ENCODE data around the gene PAK1. TPM values are rescaled to one million over a fixed set of nuclear protein-coding genes. Genes with fewer than 3 reads are reported as not detected.

PAK1 gene
- total and polyA plus RNA-seq, 9 of the 15 experiments (the other 6 are each of a cell fraction or from before 2014, with no cell fraction given) = 0.52 to 11.7 (median 1.9) TPM

- TF ChIP-seq RFX5 (IDR thresholded peaks at IDR 0.05; ENCODE audit: low read depth, low read length) = no peak
- 0 out of 2 replicates have a peak, but pooled peaks have one; percentile 46 for TF ChIP-seq AFF4 (CRISPR knock-in tag; IDR thresholded peaks at IDR 0.05)
- no peak for TF ChIP-seq ZNF347 (CRISPR knock-in tag; IDR thresholded peaks at IDR 0.05; ENCODE audit: low read depth)
- no peak for TF ChIP-seq ZNF280A (IDR thresholded peaks at IDR 0.05; ENCODE audit: low read depth, partially characterized antibody)
- TF ChIP-seq NFIX (CRISPR knock-in tag; IDR thresholded peaks at IDR 0.05; ENCODE audit: low read depth) = no peak
- TF ChIP-seq PTTG1 (tag; IDR thresholded peaks at IDR 0.05; ENCODE audit: low read depth) = no peak
- TF ChIP-seq NR2F6 (CRISPR knock-in tag; IDR thresholded peaks at IDR 0.05) = no peak
- TF ChIP-seq ARID1B (IDR thresholded peaks at IDR 0.05) = no peak; the same call in 1 of the 2 replicates
- TF ChIP-seq ATF4 (CRISPR knock-in tag; IDR thresholded peaks at IDR 0.05) = peak; percentile 67
- TF ChIP-seq ELK1 (CRISPR knock-in tag; IDR thresholded peaks at IDR 0.05) = no peak
- TF ChIP-seq HNRNPLL (IDR thresholded peaks at IDR 0.05; ENCODE audit: low read depth, low read length, poor library complexity, severe bottlenecking) = no peak
- TF ChIP-seq ZNF146 (CRISPR knock-in tag; IDR thresholded peaks at IDR 0.05; ENCODE audit: unreplicated experiment) = no peak
- TF ChIP-seq ATF3 (IDR thresholded peaks at IDR 0.05) = peak; percentile 100
- TF ChIP-seq ATF3 (CRISPR knock-in tag; conservative IDR thresholded peaks at IDR 0.05) = peak; percentile 93
- peak; percentile 92 for TF ChIP-seq VEZF1 (CRISPR knock-in tag; IDR thresholded peaks at IDR 0.05)
Observed at GRCh38 chr11:77473801-77474683, at the start of gene PAK1 (continued).
